Measurements from ENCODE around the gene MUC6. TPM values are rescaled to one million over a fixed set of nuclear protein-coding genes. Genes with fewer than 3 reads are reported as not detected.

MUC6 gene
- total and polyA plus RNA-seq, 2 donors (not counting 3 experiments of a cell fraction or from before 2014, with no cell fraction given) = not detected

- H3K27me3 ChIP-seq (ENCODE audit: control insufficient read depth in 2 of 2, insufficient read depth in 2 of 2, low read length in 2 of 2) = peaks cover 4 to 5% of the 10 kb centered on the region in 2 experiments
- BruUV-seq (replicated peaks) = no TSS peak
- dilution Hi-C loops (cut with MboI; ENCODE audit: extremely low pct_ligation_motif_present, low sequenced_read_pairs) = no loop called here
- no peaks in the 10 kb centered on the region for H3K36me3 ChIP-seq (ENCODE audit: control insufficient read depth in 2 of 2, extremely low read depth in 1 of 2, insufficient read depth in 2 of 2, low read length in 2 of 2)
- H4K20me1 ChIP-seq (replicated peaks; ENCODE audit: control insufficient read depth, extremely low read depth, insufficient read depth, low read length) = no peaks in the 10 kb centered on the region
- no peak overlapping the region for H2AFZ ChIP-seq (ENCODE audit: low read depth, low read length)
- no peak overlapping the region for H3K9ac ChIP-seq (replicated peaks; ENCODE audit: extremely low read depth, insufficient read depth, low read length)
- H3K4me1 ChIP-seq (ENCODE audit: control insufficient read depth, extremely low read depth, insufficient read depth, low read length) = no peaks in the 10 kb centered on the region
- H3K79me2 ChIP-seq (ENCODE audit: control insufficient read depth, insufficient read depth, low read length) = no peaks in the 10 kb centered on the region
- ChIA-PET CTCF (interaction anchor here (4.9 kb wide), 1 partner anchor 201 kb away, joined by 46 read pairs; no protein-coding TSS in a partner anchor), POLR2A (no interaction called here)
- FAIRE-seq (no peak), DNase-seq (ENCODE audit: low read depth, low spot score) (no peak)
- no peak overlapping the region for H3K4me3 ChIP-seq (replicated peaks in 1 of 3; ENCODE audit: insufficient read depth in 1 of 3, low read depth in 1 of 3, low read length in 3 of 3)
- intact Hi-C loops (cut with micrococcal nuclease) = no loop called here
- H3K9me3 ChIP-seq (replicated peaks; ENCODE audit: control insufficient read depth, insufficient read depth, low read length) = no peaks in the 10 kb centered on the region
- H3K9me1 ChIP-seq (replicated peaks; ENCODE audit: control insufficient read depth, extremely low read depth, insufficient read depth, low read length) = no peaks in the 10 kb centered on the region
- H3K4me2 ChIP-seq (ENCODE audit: insufficient read depth, low read length) = no peak overlapping the region
- no peak overlapping the region for H3K27ac ChIP-seq (ENCODE audit: insufficient read depth, low read depth, low read length)
- TF ChIP-seq GATA2 (IDR thresholded peaks at IDR 0.05; ENCODE audit: insufficient read depth, insufficient read length, low read depth, low read length) (no peak), POLR2A (IDR thresholded peaks at IDR 0.05; ENCODE audit: low read depth, low read length) (no peak), JUN (IDR thresholded peaks at IDR 0.05; ENCODE audit: borderline replicate concordance, insufficient read depth, insufficient read length, low read depth) (no peak), POLR2AphosphoS5 (IDR thresholded peaks at IDR 0.05; ENCODE audit: insufficient read depth, low read depth, low read length) (no peak)
These were observed 12.5 kb upstream of the MUC6 start for GRCh38 chr11:1049071-1049405.

- no peak overlapping the region for H3K4me3 ChIP-seq (replicated peaks in 1 of 3; ENCODE audit: insufficient read depth in 1 of 3, low read depth in 1 of 3, low read length in 3 of 3)
- DNase-seq (ENCODE audit: low read depth, low spot score) (no peak), FAIRE-seq (no peak)
- no peak overlapping the region for H3K4me2 ChIP-seq (ENCODE audit: insufficient read depth, low read length)
- no peak overlapping the region for H3K9ac ChIP-seq (replicated peaks; ENCODE audit: extremely low read depth, insufficient read depth, low read length)
- POLR2A ChIA-PET = no interaction called here
- H3K79me2 ChIP-seq (ENCODE audit: control insufficient read depth, insufficient read depth, low read length) = no peaks in the 10 kb centered on the region
- dilution Hi-C loops (cut with MboI; ENCODE audit: extremely low pct_ligation_motif_present, low sequenced_read_pairs) = no loop called here
- no peaks in the 10 kb centered on the region for H3K9me1 ChIP-seq (replicated peaks; ENCODE audit: control insufficient read depth, extremely low read depth, insufficient read depth, low read length)
- H3K27me3 ChIP-seq (ENCODE audit: control insufficient read depth in 2 of 2, insufficient read depth in 2 of 2, low read length in 2 of 2) = peaks cover 4 to 5% of the 10 kb centered on the region in 2 experiments
- CTCF ChIA-PET = interaction anchor here (1.2 to 2.0 kb wide), 2 partner anchors 53 to 200 kb away, joined by 3 to 8 read pairs; no protein-coding TSS in a partner anchor
- intact Hi-C loops (cut with micrococcal nuclease) = no loop called here
- H2AFZ ChIP-seq (ENCODE audit: low read depth, low read length) = no peak overlapping the region
- H3K4me1 ChIP-seq (ENCODE audit: control insufficient read depth, extremely low read depth, insufficient read depth, low read length) = no peaks in the 10 kb centered on the region
- no peak for TF ChIP-seq POLR2A (IDR thresholded peaks at IDR 0.05; ENCODE audit: low read depth, low read length)
- TF ChIP-seq JUN (IDR thresholded peaks at IDR 0.05; ENCODE audit: borderline replicate concordance, insufficient read depth, insufficient read length, low read depth) = no peak
- no peak for TF ChIP-seq GATA2 (IDR thresholded peaks at IDR 0.05; ENCODE audit: insufficient read depth, insufficient read length, low read depth, low read length)
- TF ChIP-seq, protein P1, sequence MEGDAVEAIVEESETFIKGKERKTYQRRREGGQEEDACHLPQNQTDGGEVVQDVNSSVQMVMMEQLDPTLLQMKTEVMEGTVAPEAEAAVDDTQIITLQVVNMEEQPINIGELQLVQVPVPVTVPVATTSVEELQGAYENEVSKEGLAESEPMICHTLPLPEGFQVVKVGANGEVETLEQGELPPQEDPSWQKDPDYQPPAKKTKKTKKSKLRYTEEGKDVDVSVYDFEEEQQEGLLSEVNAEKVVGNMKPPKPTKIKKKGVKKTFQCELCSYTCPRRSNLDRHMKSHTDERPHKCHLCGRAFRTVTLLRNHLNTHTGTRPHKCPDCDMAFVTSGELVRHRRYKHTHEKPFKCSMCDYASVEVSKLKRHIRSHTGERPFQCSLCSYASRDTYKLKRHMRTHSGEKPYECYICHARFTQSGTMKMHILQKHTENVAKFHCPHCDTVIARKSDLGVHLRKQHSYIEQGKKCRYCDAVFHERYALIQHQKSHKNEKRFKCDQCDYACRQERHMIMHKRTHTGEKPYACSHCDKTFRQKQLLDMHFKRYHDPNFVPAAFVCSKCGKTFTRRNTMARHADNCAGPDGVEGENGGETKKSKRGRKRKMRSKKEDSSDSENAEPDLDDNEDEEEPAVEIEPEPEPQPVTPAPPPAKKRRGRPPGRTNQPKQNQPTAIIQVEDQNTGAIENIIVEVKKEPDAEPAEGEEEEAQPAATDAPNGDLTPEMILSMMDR (IDR thresholded peaks at IDR 0.05; ENCODE audit: extremely low read depth in 1 of 2, insufficient read depth in 1 of 2, low read depth in 1 of 2, low read length in 2 of 2) = no peak
- TF ChIP-seq FOS (IDR thresholded peaks at IDR 0.05; ENCODE audit: borderline replicate concordance, insufficient read depth, low read length) = no peak
- no peak overlapping the region for H3K27ac ChIP-seq (ENCODE audit: insufficient read depth, low read depth, low read length)
- no TSS peak for BruUV-seq (replicated peaks)
- no peaks in the 10 kb centered on the region for H4K20me1 ChIP-seq (replicated peaks; ENCODE audit: control insufficient read depth, extremely low read depth, insufficient read depth, low read length)
- H3K9me3 ChIP-seq (replicated peaks; ENCODE audit: control insufficient read depth, insufficient read depth, low read length) = no peaks in the 10 kb centered on the region
- no peaks in the 10 kb centered on the region for H3K36me3 ChIP-seq (ENCODE audit: control insufficient read depth in 2 of 2, extremely low read depth in 1 of 2, insufficient read depth in 2 of 2, low read length in 2 of 2)
These were observed 12.0 kb upstream of the MUC6 start for GRCh38 chr11:1048375-1049070.
